ENCODE measurements around the gene COL27A1. TPM values are rescaled to one million over a fixed set of nuclear protein-coding genes. Genes with fewer than 3 reads are reported as not detected.

Gene COL27A1
- total RNA-seq, 1 donor from 2014 or later = 41.1 TPM

GRCh38 chr9:114271556-114272510, 116.5 kb downstream of the COL27A1 start:
- no peak for DNase-seq (ENCODE audit: low spot score)

GRCh38 chr9:114272739-114273431, 117.5 kb downstream of the COL27A1 start:
- DNase-seq (ENCODE audit: low spot score) = no peak

- DNase-seq (ENCODE audit: low spot score) = no peak
Observed at GRCh38 chr9:114273461-114273881, 118.1 kb downstream of the COL27A1 start.

GRCh38 chr9:114274217-114274616, 118.9 kb downstream of the COL27A1 start:
- DNase-seq (ENCODE audit: low spot score) = no peak

GRCh38 chr9:114275246-114276004, 120.1 kb downstream of the COL27A1 start:
- no peak for DNase-seq (ENCODE audit: low spot score)

- DNase-seq (ENCODE audit: low spot score) = no peak
Observed at GRCh38 chr9:114276908-114277821, 121.8 kb downstream of the COL27A1 start.

GRCh38 chr9:114278356-114278755, 123.0 kb downstream of the COL27A1 start:
- no peak for DNase-seq (ENCODE audit: low spot score)

GRCh38 chr9:114278881-114279570, 123.7 kb downstream of the COL27A1 start:
- DNase-seq (ENCODE audit: low spot score) = no peak

GRCh38 chr9:114279693-114280092, 124.4 kb downstream of the COL27A1 start:
- DNase-seq (ENCODE audit: low spot score) = no peak

- no peak for DNase-seq (ENCODE audit: low spot score)
Observed at GRCh38 chr9:114280636-114281472, 125.5 kb downstream of the COL27A1 start.

GRCh38 chr9:114281473-114282103, 126.3 kb downstream of the COL27A1 start:
- DNase-seq (ENCODE audit: low spot score) = no peak

GRCh38 chr9:114282104-114282485, 126.8 kb downstream of the COL27A1 start:
- DNase-seq (ENCODE audit: low spot score) = no peak

- no peak for DNase-seq (ENCODE audit: low spot score)
Observed at GRCh38 chr9:114282507-114282906, 127.2 kb downstream of the COL27A1 start.

GRCh38 chr9:114282926-114283325, 127.6 kb downstream of the COL27A1 start:
- DNase-seq (ENCODE audit: low spot score) = no peak

- no peak for DNase-seq (ENCODE audit: low spot score)
Observed at GRCh38 chr9:114283551-114284111, 128.3 kb downstream of the COL27A1 start.

GRCh38 chr9:114284316-114285060, 129.2 kb downstream of the COL27A1 start:
- DNase-seq (ENCODE audit: low spot score) = no peak

- no peak for DNase-seq (ENCODE audit: low spot score)
Observed at GRCh38 chr9:114285166-114285867, 130.0 kb downstream of the COL27A1 start.
